Stimulated activated naive CD8-positive, alpha-beta T cell treated with anti-CD3 and anti-CD28 coated beads, Interleukin-15, Interleukin-2, amounts not matched to agents 100 ng/mL and 50 ng/mL, for 24 hours (primary cell): ENCODE results near the gene CFAP119.

Source experiments
- H3K27ac Mint-ChIP-seq: one replicate; pipeline ENCODE4 v1.8.0; 2021; ENCODE audit warnings: mild to moderate bottlenecking, mixed read lengths
- H3K27me3 Mint-ChIP-seq: one replicate; pipeline ENCODE4 v1.8.0; 2021; ENCODE audit warnings: mixed read lengths
- H3K36me3 Mint-ChIP-seq: one replicate; pipeline ENCODE4 v1.8.0; 2021; ENCODE audit warnings: low read depth, mixed read lengths
- H3K4me1 Mint-ChIP-seq: one replicate; pipeline ENCODE4 v1.8.0; 2021; ENCODE audit warnings: low read depth, mixed read lengths
- H3K4me3 Mint-ChIP-seq: one replicate; pipeline ENCODE4 v1.8.0; 2021; ENCODE audit warnings: mild to moderate bottlenecking, mixed read lengths
- H3K9me3 Mint-ChIP-seq: one replicate; pipeline ENCODE4 v1.8.0; 2021; ENCODE audit warnings: mixed read lengths

Gene CFAP119

GRCh38 chr16:30760001-30760559 is 1.8 kb downstream of the CFAP119 start:
- Mint-ChIP-seq H3K27me3 (no peaks in the 10 kb centered on the region), H3K4me1 (peaks cover 30% of the 10 kb centered on the region), H3K27ac (no peak overlapping the region), H3K36me3 (peaks cover 32% of the 10 kb centered on the region), H3K4me3 (no peak overlapping the region), H3K9me3 (no peaks in the 10 kb centered on the region)

- Mint-ChIP-seq H3K36me3 (peaks cover 32% of the 10 kb centered on the region), H3K4me1 (peaks cover 30% of the 10 kb centered on the region), H3K4me3 (no peak overlapping the region), H3K27me3 (no peaks in the 10 kb centered on the region), H3K27ac (no peak overlapping the region), H3K9me3 (no peaks in the 10 kb centered on the region)
Observed at GRCh38 chr16:30758988-30759491, 2.8 kb downstream of the CFAP119 start.

GRCh38 chr16:30757316-30757715 is 4.5 kb downstream of the CFAP119 start:
- Mint-ChIP-seq H3K36me3 (peaks cover 30% of the 10 kb centered on the region), H3K27me3 (no peaks in the 10 kb centered on the region), H3K4me3 (no peak overlapping the region), H3K9me3 (no peaks in the 10 kb centered on the region), H3K27ac (no peak overlapping the region), H3K4me1 (peaks cover 16% of the 10 kb centered on the region)

GRCh38 chr16:30756781-30757100 is 5.1 kb downstream of the CFAP119 start:
- H3K27me3 Mint-ChIP-seq = no peaks in the 10 kb centered on the region
- peaks cover 16% of the 10 kb centered on the region for H3K4me1 Mint-ChIP-seq
- no peak overlapping the region for H3K4me3 Mint-ChIP-seq
- H3K9me3 Mint-ChIP-seq = no peaks in the 10 kb centered on the region
- no peak overlapping the region for H3K27ac Mint-ChIP-seq
- H3K36me3 Mint-ChIP-seq = peaks cover 30% of the 10 kb centered on the region

GRCh38 chr16:30755955-30756780 is 5.7 kb downstream of the CFAP119 start:
- Mint-ChIP-seq H3K4me3 (no peak overlapping the region), H3K27ac (no peak overlapping the region), H3K9me3 (no peaks in the 10 kb centered on the region), H3K4me1 (peaks cover 15% of the 10 kb centered on the region), H3K27me3 (no peaks in the 10 kb centered on the region), H3K36me3 (peaks cover 34% of the 10 kb centered on the region)

- Mint-ChIP-seq H3K4me1 (peaks cover 14% of the 10 kb centered on the region), H3K27me3 (no peaks in the 10 kb centered on the region), H3K4me3 (no peak overlapping the region), H3K36me3 (peaks cover 44% of the 10 kb centered on the region), H3K27ac (no peak overlapping the region), H3K9me3 (no peaks in the 10 kb centered on the region)
Observed at GRCh38 chr16:30753596-30753995, 8.3 kb downstream of the CFAP119 start.

GRCh38 chr16:30750876-30751465 is 10.9 kb downstream of the CFAP119 start:
- Mint-ChIP-seq H3K9me3 (no peaks in the 10 kb centered on the region), H3K27ac (no peak overlapping the region), H3K4me3 (no peak overlapping the region), H3K36me3 (peaks cover 33% of the 10 kb centered on the region), H3K4me1 (peaks cover 23% of the 10 kb centered on the region), H3K27me3 (no peaks in the 10 kb centered on the region)

GRCh38 chr16:30750201-30750600 is 11.7 kb downstream of the CFAP119 start:
- Mint-ChIP-seq H3K27me3 (no peaks in the 10 kb centered on the region), H3K9me3 (no peaks in the 10 kb centered on the region), H3K4me1 (peaks cover 23% of the 10 kb centered on the region), H3K27ac (no peak overlapping the region), H3K36me3 (peaks cover 32% of the 10 kb centered on the region), H3K4me3 (peak overlapping the region; percentile 90)

- H3K9me3 Mint-ChIP-seq = no peaks in the 10 kb centered on the region
- H3K36me3 Mint-ChIP-seq = peaks cover 31% of the 10 kb centered on the region
- no peaks in the 10 kb centered on the region for H3K27me3 Mint-ChIP-seq
- H3K4me3 Mint-ChIP-seq = peak overlapping the region; percentile 90
- peak overlapping the region; percentile 93 for H3K27ac Mint-ChIP-seq
- H3K4me1 Mint-ChIP-seq = peaks cover 23% of the 10 kb centered on the region
Observed at GRCh38 chr16:30748634-30749445, 13.0 kb downstream of the CFAP119 start.

- peaks cover 31% of the 10 kb centered on the region for H3K36me3 Mint-ChIP-seq
- no peaks in the 10 kb centered on the region for H3K9me3 Mint-ChIP-seq
- peaks cover 23% of the 10 kb centered on the region for H3K4me1 Mint-ChIP-seq
- no peaks in the 10 kb centered on the region for H3K27me3 Mint-ChIP-seq
- H3K27ac Mint-ChIP-seq = peak within 1 kb of the TSS; percentile 93
- H3K4me3 Mint-ChIP-seq = peak within 1 kb of the TSS; percentile 90
Observed at GRCh38 chr16:30747799-30748633, 13.8 kb downstream of the CFAP119 start, which contains the start of gene PHKG2. PHKG2 (plus strand) TSS chr16:30748425; CDS start chr16:30748821, 396 bp downstream.

GRCh38 chr16:30747331-30747730 is 14.5 kb downstream of the CFAP119 start:
- Mint-ChIP-seq H3K9me3 (no peaks in the 10 kb centered on the region), H3K27me3 (no peaks in the 10 kb centered on the region), H3K36me3 (peaks cover 30% of the 10 kb centered on the region), H3K4me3 (peak overlapping the region; percentile 90), H3K27ac (peak overlapping the region; percentile 80), H3K4me1 (peaks cover 23% of the 10 kb centered on the region)

- H3K4me3 Mint-ChIP-seq = no peak overlapping the region
- H3K36me3 Mint-ChIP-seq = peaks cover 36% of the 10 kb centered on the region
- no peaks in the 10 kb centered on the region for H3K9me3 Mint-ChIP-seq
- H3K27me3 Mint-ChIP-seq = no peaks in the 10 kb centered on the region
- H3K27ac Mint-ChIP-seq = no peak overlapping the region
- peaks cover 23% of the 10 kb centered on the region for H3K4me1 Mint-ChIP-seq
Observed at GRCh38 chr16:30746638-30747175, 15.2 kb downstream of the CFAP119 start.

GRCh38 chr16:30745082-30745481 is 16.8 kb downstream of the CFAP119 start:
- Mint-ChIP-seq H3K27me3 (no peaks in the 10 kb centered on the region), H3K9me3 (no peaks in the 10 kb centered on the region), H3K4me3 (no peak overlapping the region), H3K4me1 (peaks cover 32% of the 10 kb centered on the region), H3K36me3 (peaks cover 36% of the 10 kb centered on the region), H3K27ac (peak overlapping the region; percentile 18)

GRCh38 chr16:30744183-30744582 is 17.7 kb downstream of the CFAP119 start:
- no peaks in the 10 kb centered on the region for H3K27me3 Mint-ChIP-seq
- no peaks in the 10 kb centered on the region for H3K9me3 Mint-ChIP-seq
- peaks cover 25% of the 10 kb centered on the region for H3K4me1 Mint-ChIP-seq
- H3K4me3 Mint-ChIP-seq = no peak overlapping the region
- H3K27ac Mint-ChIP-seq = no peak overlapping the region
- peaks cover 33% of the 10 kb centered on the region for H3K36me3 Mint-ChIP-seq
